Gastrocnemius medialis (tissue), 4 donors: Measurements from ENCODE around the gene SOCS3.

Source experiments
- POLR2A ChIP-seq, 2 donors: fragments of 450-650 bp; IDR thresholded peaks; one replicate each; pipeline ENCODE4 v1.6.1; 2017; ENCODE audit warnings: antibody characterized with exemption in 2 of 2, mild to moderate bottlenecking in 2 of 2, moderate library complexity in 2 of 2
- TF ChIP-seq, protein P1 (sequence below), 5 experiments: fragments of 450-650 bp in 3 of 5; fragments of 200-600 bp in 2 of 5; sonication (generic) in 2 of 5; IDR thresholded peaks in 4 of 5; conservative IDR thresholded peaks in 1 of 5; 1 replicate in 4 of 5; 2 replicates in 1 of 5; pipeline ENCODE4 v1.5.1; 2016 to 2019; ENCODE audit warnings: antibody characterized with exemption in 5 of 5, mild to moderate bottlenecking in 3 of 5, moderate library complexity in 3 of 5

DNA sequence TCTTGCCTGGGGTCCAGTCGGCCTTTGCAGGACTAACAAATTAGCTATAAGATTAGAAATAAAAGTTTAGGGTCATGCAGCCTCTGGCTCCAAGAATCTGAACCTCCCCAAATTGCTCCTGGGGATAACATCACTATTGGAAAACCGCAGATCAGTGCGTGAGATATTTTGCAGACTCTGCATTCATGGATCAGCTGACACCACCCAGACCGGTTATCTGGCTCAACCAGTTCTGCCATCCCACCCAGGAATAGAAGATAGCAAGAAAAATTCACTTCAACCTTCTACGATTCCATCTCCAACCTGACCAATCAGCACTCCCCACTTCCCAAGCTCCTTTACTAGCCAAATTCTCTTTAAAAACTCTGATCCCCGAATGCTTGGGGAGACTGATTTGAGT, 14.3 kb upstream of the SOCS3 start:
- no peak for TF ChIP-seq POLR2A (IDR thresholded peaks at IDR 0.05)
- TF ChIP-seq, protein P1, sequence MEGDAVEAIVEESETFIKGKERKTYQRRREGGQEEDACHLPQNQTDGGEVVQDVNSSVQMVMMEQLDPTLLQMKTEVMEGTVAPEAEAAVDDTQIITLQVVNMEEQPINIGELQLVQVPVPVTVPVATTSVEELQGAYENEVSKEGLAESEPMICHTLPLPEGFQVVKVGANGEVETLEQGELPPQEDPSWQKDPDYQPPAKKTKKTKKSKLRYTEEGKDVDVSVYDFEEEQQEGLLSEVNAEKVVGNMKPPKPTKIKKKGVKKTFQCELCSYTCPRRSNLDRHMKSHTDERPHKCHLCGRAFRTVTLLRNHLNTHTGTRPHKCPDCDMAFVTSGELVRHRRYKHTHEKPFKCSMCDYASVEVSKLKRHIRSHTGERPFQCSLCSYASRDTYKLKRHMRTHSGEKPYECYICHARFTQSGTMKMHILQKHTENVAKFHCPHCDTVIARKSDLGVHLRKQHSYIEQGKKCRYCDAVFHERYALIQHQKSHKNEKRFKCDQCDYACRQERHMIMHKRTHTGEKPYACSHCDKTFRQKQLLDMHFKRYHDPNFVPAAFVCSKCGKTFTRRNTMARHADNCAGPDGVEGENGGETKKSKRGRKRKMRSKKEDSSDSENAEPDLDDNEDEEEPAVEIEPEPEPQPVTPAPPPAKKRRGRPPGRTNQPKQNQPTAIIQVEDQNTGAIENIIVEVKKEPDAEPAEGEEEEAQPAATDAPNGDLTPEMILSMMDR (IDR thresholded peaks at IDR 0.05 in 4 of 5, conservative IDR thresholded peaks at IDR 0.05 in 1 of 5), result no peak
